ENCODE measurements around the gene SCML1. TPM values are rescaled to one million over a fixed set of nuclear protein-coding genes. Genes with fewer than 3 reads are reported as not detected.

SCML1 gene
- total RNA-seq, 4 donors from 2014 or later: 3.4 to 12.4 (median 7.8) TPM

- Histone ChIP-seq H3K27me3 (no peaks in the 10 kb centered on the region), H3K36me3 (no peaks in the 10 kb centered on the region), H3K9me3 (no peaks in the 10 kb centered on the region), H3K27ac (peak overlapping the region; percentile 88 to 95 (median 93)), H3K4me3 (peak overlapping the region; percentile 61), H3K4me1 (peaks cover 0 to 22% (median 0%) of the 10 kb centered on the region in 3 donors)
- 60% methylated on average over 5 of the region's 15 CpGs; no CpG with 5 or more reads in 1 of the 2 donors for WGBS, 2 donors (ENCODE audit: low coverage in 1 of 2)
- ATAC-seq: no peak
- no peak for TF ChIP-seq EP300 (IDR thresholded peaks at IDR 0.05)
- TF ChIP-seq POLR2A (IDR thresholded peaks at IDR 0.05): no peak
- TF ChIP-seq CTCF (IDR thresholded peaks at IDR 0.05): no peak
- TF ChIP-seq POLR2AphosphoS5 (IDR thresholded peaks at IDR 0.05): no peak
Observed at GRCh38 chrX:17737710-17737985, 355 bp downstream of the SCML1 start.

- Histone ChIP-seq H3K36me3 (no peaks in the 10 kb centered on the region), H3K4me1 (peaks cover 0 to 22% (median 0%) of the 10 kb centered on the region in 3 donors), H3K27ac (peak overlapping the region; percentile 88 to 95 (median 93)), H3K9me3 (no peaks in the 10 kb centered on the region), H3K27me3 (no peaks in the 10 kb centered on the region), H3K4me3 (peak overlapping the region; percentile 61)
- no peak for ATAC-seq
- TF ChIP-seq EP300 (IDR thresholded peaks at IDR 0.05) (no peak), POLR2AphosphoS5 (IDR thresholded peaks at IDR 0.05) (no peak), POLR2A (IDR thresholded peaks at IDR 0.05) (no peak), CTCF (IDR thresholded peaks at IDR 0.05) (no peak)
- WGBS, 2 donors (ENCODE audit: low coverage in 1 of 2): 0 to 34% methylated on average over 7 to 15 of the region's 45 CpGs
Observed at GRCh38 chrX:17737986-17738713, 857 bp downstream of the SCML1 start.

- H3K27ac ChIP-seq: peak overlapping the region in 2 of 4 donors; percentile 88 to 92
- no peak for ATAC-seq
- 20 to 49% methylated on average over 6 of the region's 6 CpGs for WGBS, 2 donors (ENCODE audit: low coverage in 1 of 2)
- peaks cover 0 to 22% (median 0%) of the 10 kb centered on the region in 3 donors for H3K4me1 ChIP-seq
- H3K27me3 ChIP-seq: no peaks in the 10 kb centered on the region
- H3K4me3 ChIP-seq: peak overlapping the region; percentile 61
- TF ChIP-seq POLR2AphosphoS5 (IDR thresholded peaks at IDR 0.05): no peak
- no peaks in the 10 kb centered on the region for H3K36me3 ChIP-seq
- no peaks in the 10 kb centered on the region for H3K9me3 ChIP-seq
Observed at GRCh38 chrX:17738737-17739535, 1.6 kb downstream of the SCML1 start.

GRCh38 chrX:17740137-17741122, 3.1 kb downstream of the SCML1 start:
- Histone ChIP-seq H3K36me3 (no peaks in the 10 kb centered on the region), H3K4me1 (peaks cover 0 to 29% (median 0%) of the 10 kb centered on the region in 3 donors), H3K9me3 (no peaks in the 10 kb centered on the region), H3K27me3 (no peaks in the 10 kb centered on the region), H3K27ac (no peak overlapping the region), H3K4me3 (no peak overlapping the region)
- WGBS, 2 donors (ENCODE audit: low coverage in 1 of 2): 77 to 85% methylated on average over 7 to 9 of the region's 11 CpGs
- ATAC-seq: no peak
- no peak for TF ChIP-seq CTCF (IDR thresholded peaks at IDR 0.05)
- TF ChIP-seq POLR2AphosphoS5 (IDR thresholded peaks at IDR 0.05): no peak
- no peak for TF ChIP-seq EP300 (IDR thresholded peaks at IDR 0.05)
- TF ChIP-seq POLR2A (IDR thresholded peaks at IDR 0.05): no peak

- ATAC-seq: no peak
- Histone ChIP-seq H3K36me3 (no peaks in the 10 kb centered on the region), H3K9me3 (no peaks in the 10 kb centered on the region), H3K4me1 (peaks cover 0 to 25% (median 0%) of the 10 kb centered on the region in 3 donors), H3K27me3 (no peaks in the 10 kb centered on the region), H3K27ac (no peak overlapping the region), H3K4me3 (no peak overlapping the region)
- WGBS, 2 donors (ENCODE audit: low coverage in 1 of 2): 76% methylated on average over 4 of the region's 9 CpGs; no CpG with 5 or more reads in 1 of the 2 donors
- TF ChIP-seq POLR2AphosphoS5 (IDR thresholded peaks at IDR 0.05): no peak
- no peak for TF ChIP-seq POLR2A (IDR thresholded peaks at IDR 0.05)
- no peak for TF ChIP-seq EP300 (IDR thresholded peaks at IDR 0.05)
- no peak for TF ChIP-seq CTCF (IDR thresholded peaks at IDR 0.05)
Observed at GRCh38 chrX:17741123-17741511, 3.8 kb downstream of the SCML1 start.
